Thymus (tissue), 11 donors: ENCODE measurements around the gene TNFRSF12A. TPM values are rescaled to one million over a fixed set of nuclear protein-coding genes. Genes with fewer than 3 reads are reported as not detected.
"Not testable (repeated sequence)": the region's sequence is repeated elsewhere in the genome, so short reads cannot be mapped to it uniquely, and the experiment has no call there.

Source experiments
- DNase-seq, 9 donors: peaks; one replicate each; pipeline ENCODE4 v3.0.0-alpha.2; 2013; ENCODE audit warnings: low spot score in 9 of 9, low read depth in 6 of 9, missing footprints in 1 of 9
- H3K27ac ChIP-seq, 2 donors: one replicate each; pipeline ENCODE4 v1.5.1; 2013; ENCODE audit warnings: control low read depth in 1 of 2, low read depth in 1 of 2, low read length in 1 of 2, mild to moderate bottlenecking in 1 of 2, moderate library complexity in 1 of 2
- H3K27me3 ChIP-seq, 2 donors: one replicate each; pipeline ENCODE4 v1.5.1; 2013; ENCODE audit warnings: low read length in 1 of 2; ENCODE audit not compliant: control insufficient read depth in 2 of 2, insufficient read depth in 1 of 2
- H3K36me3 ChIP-seq, 2 donors: one replicate each; pipeline ENCODE4 v1.5.1; 2013; ENCODE audit warnings: low read length in 1 of 2, mild to moderate bottlenecking in 1 of 2, moderate library complexity in 1 of 2; ENCODE audit not compliant: control insufficient read depth in 2 of 2, insufficient read depth in 2 of 2
- H3K4me1 ChIP-seq, 2 donors: one replicate each; pipeline ENCODE4 v1.5.1; 2013; ENCODE audit warnings: low read length in 2 of 2; ENCODE audit not compliant: control insufficient read depth in 2 of 2, insufficient read depth in 2 of 2
- H3K4me3 ChIP-seq, 2 donors: one replicate each; pipeline ENCODE4 v1.5.1; 2013; ENCODE audit warnings: low read length in 2 of 2, control low read depth in 1 of 2, mild to moderate bottlenecking in 1 of 2
- H3K9me3 ChIP-seq, 2 donors: one replicate each; pipeline ENCODE4 v1.5.1; 2013; ENCODE audit warnings: low read length in 1 of 2, mild to moderate bottlenecking in 1 of 2; ENCODE audit not compliant: control insufficient read depth in 2 of 2, insufficient read depth in 1 of 2
- WGBS: extraction: QIAGEN DNeasy Blood & Tissue Kit; methylation state at CpG from one replicate; pipeline ENCODE4 v1.1.7; 2013; 5-methylcytosine and 5-hydroxymethylcytosine counted together
- polyA plus RNA-seq: library from polyadenylated mRNA; stranded (reverse); fragments of 200-250 nt; gene quantifications from one replicate; pipeline ENCODE4 v1.2.3, GENCODE V29; 2013
- total RNA-seq: library from RNA; stranded (reverse); fragments of 120-200 nt; gene quantifications from one replicate; pipeline ENCODE4 v1.2.4, GENCODE V29; 2013
- donor health status: healthy.

The TNFRSF12A gene
- total and polyA plus RNA-seq, 2 donors: 5.1 to 46.9 TPM

- H3K27ac ChIP-seq: no peak overlapping the region
- H3K9me3 ChIP-seq: no peaks in the 10 kb centered on the region
- no peak overlapping the region for H3K4me3 ChIP-seq
- DNase-seq: no peak
- H3K36me3 ChIP-seq: peaks cover 8 to 20% of the 10 kb centered on the region in 2 donors
- H3K27me3 ChIP-seq: peaks cover 0 to 18% of the 10 kb centered on the region in 2 donors
- WGBS: 62% methylated on average over 17 of the region's 17 CpGs
- H3K4me1 ChIP-seq: peaks cover 16 to 35% of the 10 kb centered on the region in 2 donors
These were observed 35.0 kb downstream of the TNFRSF12A start for GRCh38 chr16:3054965-3055733.

GRCh38 chr16:3055734-3056115 is 35.6 kb downstream of the TNFRSF12A start:
- peaks cover 8 to 20% of the 10 kb centered on the region in 2 donors for H3K36me3 ChIP-seq
- peaks cover 0 to 13% of the 10 kb centered on the region in 2 donors for H3K27me3 ChIP-seq
- DNase-seq, H3K27ac ChIP-seq, H3K9me3 ChIP-seq, H3K4me3 ChIP-seq: not testable (repeated sequence)
- 90% methylated on average over 9 of the region's 9 CpGs for WGBS
- H3K4me1 ChIP-seq: peaks cover 22 to 40% of the 10 kb centered on the region in 2 donors

GRCh38 chr16:3056336-3057180 is 36.4 kb downstream of the TNFRSF12A start:
- peaks cover 22 to 44% of the 10 kb centered on the region in 2 donors for H3K4me1 ChIP-seq
- no peak for DNase-seq
- no peaks in the 10 kb centered on the region for H3K9me3 ChIP-seq
- H3K27me3 ChIP-seq: peaks cover 0 to 5% of the 10 kb centered on the region in 2 donors
- H3K27ac ChIP-seq: no peak overlapping the region
- peaks cover 8 to 20% of the 10 kb centered on the region in 2 donors for H3K36me3 ChIP-seq
- H3K4me3 ChIP-seq: no peak overlapping the region
- WGBS: 97% methylated on average over 19 of the region's 19 CpGs

GRCh38 chr16:3057181-3058138 is 37.3 kb downstream of the TNFRSF12A start:
- Histone ChIP-seq H3K4me3 (peak overlapping the region; percentile 82 to 89), H3K4me1 (peaks cover 22 to 49% of the 10 kb centered on the region in 2 donors), H3K9me3 (no peaks in the 10 kb centered on the region), H3K36me3 (peaks cover 8 to 20% of the 10 kb centered on the region in 2 donors), H3K27ac (no peak overlapping the region), H3K27me3 (peaks cover 0 to 5% of the 10 kb centered on the region in 2 donors)
- DNase-seq: no peak
- 95% methylated on average over 22 of the region's 22 CpGs for WGBS

- DNase-seq: peak in 5 of 9 donors; percentile 54 to 83 (median 64)
- H3K27ac ChIP-seq: peak overlapping the region; percentile 32 to 83
- peak overlapping the region; percentile 82 to 89 for H3K4me3 ChIP-seq
- H3K9me3 ChIP-seq: no peaks in the 10 kb centered on the region
- WGBS: 13% methylated on average over 77 of the region's 77 CpGs
- H3K27me3 ChIP-seq: peaks cover 0 to 5% of the 10 kb centered on the region in 2 donors
- H3K36me3 ChIP-seq: peaks cover 8 to 20% of the 10 kb centered on the region in 2 donors
- peaks cover 22 to 45% of the 10 kb centered on the region in 2 donors for H3K4me1 ChIP-seq
These were observed 38.2 kb downstream of the TNFRSF12A start for GRCh38 chr16:3058139-3059030.

GRCh38 chr16:3059041-3059722 is 39.0 kb downstream of the TNFRSF12A start:
- Histone ChIP-seq H3K4me3 (peak overlapping the region; percentile 82 to 89), H3K27ac (peak overlapping the region; percentile 68 to 83), H3K27me3 (peaks cover 0 to 5% of the 10 kb centered on the region in 2 donors), H3K4me1 (peaks cover 22 to 45% of the 10 kb centered on the region in 2 donors), H3K9me3 (no peaks in the 10 kb centered on the region), H3K36me3 (peaks cover 1 to 16% of the 10 kb centered on the region in 2 donors)
- WGBS: under 1% methylated on average over 67 of the region's 67 CpGs
- DNase-seq: peak in 8 of 9 donors; percentile 68 to 93 (median 84)

- Histone ChIP-seq H3K4me1 (peaks cover 24 to 49% of the 10 kb centered on the region in 2 donors), H3K4me3 (peak overlapping the region; percentile 82 to 89), H3K36me3 (peaks cover 0 to 14% of the 10 kb centered on the region in 2 donors), H3K27ac (peak overlapping the region; percentile 68 to 83), H3K9me3 (no peaks in the 10 kb centered on the region), H3K27me3 (peaks cover 0 to 5% of the 10 kb centered on the region in 2 donors)
- no peak for DNase-seq
- 77% methylated on average over 9 of the region's 9 CpGs for WGBS
These were observed 39.6 kb downstream of the TNFRSF12A start for GRCh38 chr16:3059723-3060242.
